ENCODE results near the gene RERE.
"Not testable (repeated sequence)": the region's sequence is repeated elsewhere in the genome, so short reads cannot be mapped to it uniquely, and the experiment has no call there.

RERE gene

GRCh38 chr1:8794605-8795004 lies 22.8 kb downstream of the RERE start:
- H3K4me3 Mint-ChIP-seq, result no peak overlapping the region
- H3K36me3 Mint-ChIP-seq, result peaks cover 8% of the 10 kb centered on the region
- no peaks in the 10 kb centered on the region for H3K27me3 Mint-ChIP-seq
- H3K9me3 Mint-ChIP-seq (ENCODE audit: low read depth), result no peaks in the 10 kb centered on the region
- H3K4me1 Mint-ChIP-seq (ENCODE audit: low read depth), result peaks cover 4% of the 10 kb centered on the region
- H3K27ac Mint-ChIP-seq, result no peak overlapping the region

GRCh38 chr1:8791819-8792218 lies 25.6 kb downstream of the RERE start:
- no peak overlapping the region for H3K27ac Mint-ChIP-seq
- peaks cover 8% of the 10 kb centered on the region for H3K36me3 Mint-ChIP-seq
- no peaks in the 10 kb centered on the region for H3K27me3 Mint-ChIP-seq
- no peak overlapping the region for H3K4me3 Mint-ChIP-seq
- H3K9me3 Mint-ChIP-seq (ENCODE audit: low read depth), result no peaks in the 10 kb centered on the region
- peaks cover 3% of the 10 kb centered on the region for H3K4me1 Mint-ChIP-seq (ENCODE audit: low read depth)

GRCh38 chr1:8790987-8791386 lies 26.5 kb downstream of the RERE start:
- Mint-ChIP-seq H3K27ac (no peak overlapping the region), H3K4me3 (no peak overlapping the region), H3K27me3 (no peaks in the 10 kb centered on the region), H3K9me3 (ENCODE audit: low read depth) (no peaks in the 10 kb centered on the region), H3K4me1 (ENCODE audit: low read depth) (peaks cover 3% of the 10 kb centered on the region), H3K36me3 (peaks cover 8% of the 10 kb centered on the region)

- Mint-ChIP-seq H3K4me3 (no peak overlapping the region), H3K27me3 (no peaks in the 10 kb centered on the region), H3K36me3 (peaks cover 8% of the 10 kb centered on the region), H3K27ac (no peak overlapping the region), H3K4me1 (ENCODE audit: low read depth) (peaks cover 3% of the 10 kb centered on the region), H3K9me3 (ENCODE audit: low read depth) (no peaks in the 10 kb centered on the region)
These were observed 27.0 kb downstream of the RERE start for GRCh38 chr1:8790478-8790877.

GRCh38 chr1:8789314-8790214 lies 27.9 kb downstream of the RERE start:
- H3K9me3 Mint-ChIP-seq (ENCODE audit: low read depth), result no peaks in the 10 kb centered on the region
- no peak overlapping the region for H3K27ac Mint-ChIP-seq
- H3K4me1 Mint-ChIP-seq (ENCODE audit: low read depth), result peaks cover 3% of the 10 kb centered on the region

GRCh38 chr1:8787218-8787617 lies 30.2 kb downstream of the RERE start:
- Mint-ChIP-seq H3K36me3 (peaks cover 2% of the 10 kb centered on the region), H3K4me3 (no peak overlapping the region), H3K27ac (no peak overlapping the region), H3K27me3 (no peaks in the 10 kb centered on the region), H3K9me3 (ENCODE audit: low read depth) (no peaks in the 10 kb centered on the region), H3K4me1 (ENCODE audit: low read depth) (peaks cover 4% of the 10 kb centered on the region)

More at GRCh38 chr1:8789314-8790214, 27.9 kb downstream of the RERE start:
- no peak overlapping the region for H3K4me3 Mint-ChIP-seq
- H3K27me3 Mint-ChIP-seq, result no peaks in the 10 kb centered on the region
- peaks cover 8% of the 10 kb centered on the region for H3K36me3 Mint-ChIP-seq

- H3K4me3 Mint-ChIP-seq, H3K36me3 Mint-ChIP-seq: not testable (repeated sequence)
- peaks cover 11% of the 10 kb centered on the region for H3K4me1 Mint-ChIP-seq (ENCODE audit: low read depth)
These were observed 31.2 kb downstream of the RERE start for GRCh38 chr1:8786204-8786603.

GRCh38 chr1:8782955-8783354 lies 34.5 kb downstream of the RERE start:
- Mint-ChIP-seq H3K4me3 (no peak overlapping the region), H3K27ac (no peak overlapping the region), H3K36me3 (peaks cover 2% of the 10 kb centered on the region), H3K27me3 (no peaks in the 10 kb centered on the region), H3K4me1 (ENCODE audit: low read depth) (peaks cover 19% of the 10 kb centered on the region), H3K9me3 (ENCODE audit: low read depth) (no peaks in the 10 kb centered on the region)

More at GRCh38 chr1:8786204-8786603, 31.2 kb downstream of the RERE start:
- not testable (repeated sequence) for H3K27me3 Mint-ChIP-seq; H3K27ac Mint-ChIP-seq; H3K9me3 Mint-ChIP-seq (ENCODE audit: low read depth)

- Mint-ChIP-seq H3K4me3 (no peak overlapping the region), H3K27ac (no peak overlapping the region)
These were observed 35.3 kb downstream of the RERE start for GRCh38 chr1:8782001-8782620.

GRCh38 chr1:8780405-8780804 lies 37.0 kb downstream of the RERE start:
- Mint-ChIP-seq H3K27me3 (no peaks in the 10 kb centered on the region), H3K36me3 (no peaks in the 10 kb centered on the region), H3K9me3 (ENCODE audit: low read depth) (no peaks in the 10 kb centered on the region), H3K27ac (peak overlapping the region; percentile 13), H3K4me1 (ENCODE audit: low read depth) (peaks cover 19% of the 10 kb centered on the region), H3K4me3 (no peak overlapping the region)

More at GRCh38 chr1:8782001-8782620, 35.3 kb downstream of the RERE start:
- Mint-ChIP-seq H3K27me3 (no peaks in the 10 kb centered on the region), H3K4me1 (ENCODE audit: low read depth) (peaks cover 19% of the 10 kb centered on the region), H3K36me3 (peaks cover under 1% of the 10 kb centered on the region), H3K9me3 (ENCODE audit: low read depth) (no peaks in the 10 kb centered on the region)

- H3K36me3 Mint-ChIP-seq, result peaks cover 3% of the 10 kb centered on the region
- no peak overlapping the region for H3K4me3 Mint-ChIP-seq
- no peak overlapping the region for H3K27ac Mint-ChIP-seq
- H3K4me1 Mint-ChIP-seq (ENCODE audit: low read depth), result peaks cover 17% of the 10 kb centered on the region
- H3K27me3 Mint-ChIP-seq, result no peaks in the 10 kb centered on the region
- H3K9me3 Mint-ChIP-seq (ENCODE audit: low read depth), result no peaks in the 10 kb centered on the region
These were observed 39.6 kb downstream of the RERE start for GRCh38 chr1:8777867-8778266.

- H3K9me3 Mint-ChIP-seq (ENCODE audit: low read depth), result no peaks in the 10 kb centered on the region
- H3K36me3 Mint-ChIP-seq, result peaks cover 3% of the 10 kb centered on the region
- peaks cover 8% of the 10 kb centered on the region for H3K4me1 Mint-ChIP-seq (ENCODE audit: low read depth)
- no peak overlapping the region for H3K4me3 Mint-ChIP-seq
- H3K27me3 Mint-ChIP-seq, result no peaks in the 10 kb centered on the region
- H3K27ac Mint-ChIP-seq, result no peak overlapping the region
These were observed 41.3 kb downstream of the RERE start for GRCh38 chr1:8776104-8776503.

GRCh38 chr1:8767006-8767405 lies 50.4 kb downstream of the RERE start:
- H3K27ac Mint-ChIP-seq, result no peak overlapping the region
- H3K4me1 Mint-ChIP-seq (ENCODE audit: low read depth), result peaks cover 7% of the 10 kb centered on the region
- H3K27me3 Mint-ChIP-seq, result no peaks in the 10 kb centered on the region
- H3K4me3 Mint-ChIP-seq, result no peak overlapping the region
- H3K36me3 Mint-ChIP-seq, result peaks cover 10% of the 10 kb centered on the region
- no peaks in the 10 kb centered on the region for H3K9me3 Mint-ChIP-seq (ENCODE audit: low read depth)

- Mint-ChIP-seq H3K9me3 (ENCODE audit: low read depth) (no peaks in the 10 kb centered on the region), H3K36me3 (peaks cover 14% of the 10 kb centered on the region), H3K4me1 (ENCODE audit: low read depth) (peaks cover 7% of the 10 kb centered on the region), H3K27me3 (no peaks in the 10 kb centered on the region), H3K27ac (no peak overlapping the region), H3K4me3 (no peak overlapping the region)
These were observed 52.2 kb downstream of the RERE start for GRCh38 chr1:8765198-8765597.

GRCh38 chr1:8764293-8764937 lies 53.0 kb downstream of the RERE start:
- H3K27me3 Mint-ChIP-seq, result no peaks in the 10 kb centered on the region

More at GRCh38 chr1:8764293-8764937, 53.0 kb downstream of the RERE start:
- no peak overlapping the region for H3K27ac Mint-ChIP-seq
- H3K36me3 Mint-ChIP-seq, result peaks cover 15% of the 10 kb centered on the region
- no peak overlapping the region for H3K4me3 Mint-ChIP-seq
- no peaks in the 10 kb centered on the region for H3K9me3 Mint-ChIP-seq (ENCODE audit: low read depth)
- peaks cover 7% of the 10 kb centered on the region for H3K4me1 Mint-ChIP-seq (ENCODE audit: low read depth)

Data from activated naive CD8-positive, alpha-beta T cell (primary cell).